B cell (primary cell): Measurements from ENCODE around the gene DRAXIN. TPM values are rescaled to one million over a fixed set of nuclear protein-coding genes. Genes with fewer than 3 reads are reported as not detected.

Experiments used
- ATAC-seq: fragments of 200-7000 bp; cut with Tn5 transposase; one replicate; pipeline ENCODE4 v1.10.0; 2021; ENCODE audit warnings: low read depth, mild to moderate bottlenecking, moderate number of reproducible peaks, moderate library complexity
- CTCF ChIA-PET: fragments of 350-600 bp; sonication (Branson Sonifier 250); formaldehyde crosslinking; loops from one replicate; lab custom pipeline; 2021; ENCODE audit warnings: antibody characterized with exemption, inconsistent platforms; lab: Charles Lee
- POLR2A ChIA-PET: fragments of 350-600 bp; sonication (Branson Sonifier 250); formaldehyde crosslinking; loops from one replicate; lab custom pipeline; 2021; ENCODE audit warnings: antibody characterized with exemption; lab: Charles Lee
- DNase-seq: peaks from one replicate; pipeline ENCODE4 v3.0.0; 2013
- H2AFZ ChIP-seq: 2 replicates; pipeline ENCODE4 v1.6.1; 2012; ENCODE audit warnings: mild to moderate bottlenecking, low read depth, low read length; ENCODE audit not compliant: insufficient read depth, poor library complexity, severe bottlenecking
- H3K27ac ChIP-seq, 2 donors: 1 replicate in 1 of 2; 2 replicates in 1 of 2; pipeline ENCODE4 v1.5.1; 2012 to 2013; ENCODE audit warnings: low read length in 2 of 2, mild to moderate bottlenecking in 2 of 2, moderate library complexity in 1 of 2
- H3K27me3 ChIP-seq, 4 experiments: fragments of 200-600 bp in 1 of 4; sonication (generic) in 1 of 4; replicated peaks in 1 of 4; 1 replicate in 2 of 4; 2 replicates in 2 of 4; pipeline versions ENCODE4 v1.6.1 to v1.7.0; 2013 to 2016; ENCODE audit warnings: low read length in 3 of 4, mild to moderate bottlenecking in 2 of 4, mixed read lengths in 1 of 4, moderate library complexity in 1 of 4; ENCODE audit not compliant: insufficient read depth in 4 of 4, control insufficient read depth in 3 of 4; ENCODE audit errors: control extremely low read depth in 1 of 4
- H3K36me3 ChIP-seq, 2 experiments: replicated peaks in 1 of 2; 1 replicate in 1 of 2; 2 replicates in 1 of 2; pipeline versions ENCODE4 v1.6.1 to v1.7.1; 2013; ENCODE audit warnings: low read length in 1 of 2; ENCODE audit not compliant: insufficient read depth in 2 of 2, control insufficient read depth in 1 of 2; ENCODE audit errors: control extremely low read depth in 1 of 2, extremely low read depth in 1 of 2
- H3K4me1 ChIP-seq, 2 donors: fragments of 200-600 bp in 1 of 2; sonication (generic) in 1 of 2; 1 replicate in 1 of 2; 2 replicates in 1 of 2; pipeline versions ENCODE4 v1.5.1 to v1.6.1; 2013 to 2017; ENCODE audit warnings: low read length in 2 of 2; ENCODE audit not compliant: control insufficient read depth in 2 of 2, insufficient read depth in 2 of 2
- H3K4me2 ChIP-seq: replicated peaks from 2 replicates; pipeline ENCODE3; 2012; ENCODE audit warnings: mild to moderate bottlenecking, low read depth, low read length; ENCODE audit not compliant: poor library complexity, severe bottlenecking
- H3K4me3 ChIP-seq, 5 experiments: fragments of 200-600 bp in 1 of 5; sonication (generic) in 1 of 5; 1 replicate in 3 of 5; 2 replicates in 2 of 5; pipeline versions ENCODE4 v1.5.1 to v1.7.0; 2011 to 2016; ENCODE audit warnings: low read length in 4 of 5, mild to moderate bottlenecking in 4 of 5, low read depth in 2 of 5, control low read depth in 1 of 5, moderate library complexity in 1 of 5; ENCODE audit not compliant: insufficient read depth in 1 of 5; ENCODE audit errors: control extremely low read depth in 1 of 5, extremely low read depth in 1 of 5
- H3K79me2 ChIP-seq: fragments of 200-600 bp; sonication (generic); one replicate; pipeline ENCODE4 v1.6.0; 2016; ENCODE audit warnings: low read length; ENCODE audit not compliant: control insufficient read depth, insufficient read depth
- H3K9ac ChIP-seq: fragments of 200-600 bp; sonication (generic); 2 replicates; pipeline ENCODE4 v1.6.1; 2017; ENCODE audit warnings: mild to moderate bottlenecking, low read length, moderate library complexity
- H3K9me3 ChIP-seq, 3 donors: one replicate each; pipeline versions ENCODE4 v1.6.1 to v1.7.1; 2013; ENCODE audit warnings: low read length in 2 of 3; ENCODE audit not compliant: control insufficient read depth in 2 of 3, insufficient read depth in 1 of 3; ENCODE audit errors: control extremely low read depth in 1 of 3
- H4K20me1 ChIP-seq: 2 replicates; pipeline ENCODE4 v1.6.0; 2012; ENCODE audit warnings: mild to moderate bottlenecking, low read length; ENCODE audit not compliant: insufficient read depth, control insufficient read depth, poor library complexity, severe bottlenecking
- H3K27ac Mint-ChIP-seq: one replicate; pipeline ENCODE4 v1.8.0; 2021; ENCODE audit warnings: mixed read lengths
- H3K27me3 Mint-ChIP-seq: one replicate; pipeline ENCODE4 v1.8.0; 2021; ENCODE audit warnings: mixed read lengths
- H3K4me1 Mint-ChIP-seq: one replicate; pipeline ENCODE4 v1.8.0; 2021; ENCODE audit warnings: mixed read lengths
- H3K4me3 Mint-ChIP-seq: one replicate; pipeline ENCODE4 v1.8.0; 2021; ENCODE audit warnings: mixed read lengths
- H3K9me3 Mint-ChIP-seq: one replicate; pipeline ENCODE4 v1.8.0; 2022; ENCODE audit warnings: mixed read lengths; ENCODE audit not compliant: insufficient read depth
- CTCF ChIP-seq: fragments of 200-600 bp; IDR thresholded peaks from one replicate; pipeline ENCODE4 v1.8.0; 2022; ENCODE audit warnings: antibody characterized with exemption, mild to moderate bottlenecking
- EZH2 ChIP-seq: IDR thresholded peaks from 2 replicates; pipeline ENCODE4 v1.6.1; 2012; ENCODE audit warnings: borderline replicate concordance, low read depth, mild to moderate bottlenecking, moderate library complexity, low read length; ENCODE audit not compliant: insufficient read depth, poor library complexity, severe bottlenecking
- WGBS: methylation state at CpG from one replicate; pipeline ENCODE4 v1.1.5; 2013; ENCODE audit warnings: missing lambda C conversion rate; ENCODE audit not compliant: insufficient coverage; 5-methylcytosine and 5-hydroxymethylcytosine counted together
- intact Hi-C: fragments of 100-400 bp; cut with micrococcal nuclease; formaldehyde crosslinking; loops from one replicate; pipeline ENCODE4 v1.10.0; 2022
- polyA plus RNA-seq: library from polyadenylated mRNA; depleted of rRNA; stranded (reverse); fragments of >200 nt; gene quantifications from 2 replicates; pipeline ENCODE4 v1.2.3, GENCODE V29; 2012
- total RNA-seq, 2 donors: library from RNA; stranded (reverse); fragments of 120-200 nt in 1 of 2; gene quantifications; 1 replicate in 1 of 2; 2 replicates in 1 of 2; pipeline versions ENCODE4 v1.2.3 to v1.2.4, GENCODE V29; 2013 to 2022

DRAXIN gene
- total and polyA plus RNA-seq, 2 donors (not counting 1 experiment from before 2014, with no cell fraction given) = 0.21 to 0.30 TPM

DNA sequence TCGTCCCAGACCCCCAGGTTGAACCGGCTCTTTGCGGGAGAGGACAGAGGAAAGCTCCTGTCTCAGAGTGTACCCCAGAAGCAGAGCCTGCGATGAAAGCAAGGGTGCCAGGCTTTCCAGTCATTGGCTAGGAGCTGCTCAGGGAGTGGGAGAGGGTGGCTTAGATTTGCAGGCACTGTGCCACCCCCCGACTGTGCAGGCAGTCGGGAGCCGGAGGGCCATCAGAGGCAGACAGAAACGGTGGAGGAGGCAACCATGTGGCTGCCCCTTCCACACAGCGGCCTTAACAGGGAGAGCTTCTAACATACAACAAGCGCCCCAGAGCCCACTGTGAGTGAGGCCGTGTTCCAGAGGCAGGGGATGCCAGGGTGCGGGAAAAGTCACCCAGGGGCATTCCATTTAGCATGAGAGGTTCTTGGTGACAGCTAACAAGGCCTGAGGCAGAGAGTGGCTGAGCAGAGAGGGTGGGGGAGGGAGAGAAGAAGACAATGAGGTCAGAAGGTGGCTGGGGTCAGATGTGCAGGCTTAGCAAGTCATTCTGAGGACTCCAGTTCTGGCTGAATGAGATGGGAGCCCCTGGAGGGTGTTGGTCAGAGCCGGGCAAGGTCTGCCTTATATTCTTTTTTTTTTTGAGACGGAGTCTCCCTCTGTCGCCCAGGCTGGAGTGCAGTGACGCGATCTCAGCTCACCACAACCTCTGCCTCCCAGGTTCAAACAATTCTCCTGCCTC lies 61.0 kb downstream of the DRAXIN start:
- Histone ChIP-seq H4K20me1 (no peaks in the 10 kb centered on the region), H3K4me3 (no peak overlapping the region), H3K9ac (no peak overlapping the region), H3K4me2 (no peak overlapping the region), H3K27ac (no peak overlapping the region), H3K4me1 (peaks cover 0 to 4% of the 10 kb centered on the region in 2 donors), H3K36me3 (peaks cover 0 to 14% of the 10 kb centered on the region in 2 experiments), H3K79me2 (no peaks in the 10 kb centered on the region), H2AFZ (no peak overlapping the region), H3K9me3 (no peaks in the 10 kb centered on the region), H3K27me3 (no peaks in the 10 kb centered on the region)
- no peak for ATAC-seq
- TF ChIP-seq EZH2 (no peak), CTCF (no peak)
- ChIA-PET POLR2A (no interaction called here), CTCF (no interaction called here)
- H3K4me1 Mint-ChIP-seq = peaks cover 6% of the 10 kb centered on the region
- no peak overlapping the region for H3K4me3 Mint-ChIP-seq
- H3K27me3 Mint-ChIP-seq = peaks cover 4% of the 10 kb centered on the region
- intact Hi-C loops = no loop called here
- no peaks in the 10 kb centered on the region for H3K9me3 Mint-ChIP-seq
- WGBS = 88% methylated on average over 11 of the region's 17 CpGs
- no peak for DNase-seq
- no peak overlapping the region for H3K27ac Mint-ChIP-seq

- H3K79me2 ChIP-seq = no peaks in the 10 kb centered on the region
- H3K27me3 ChIP-seq = no peaks in the 10 kb centered on the region
- POLR2A ChIA-PET = no interaction called here
- H3K4me1 Mint-ChIP-seq = peaks cover 6% of the 10 kb centered on the region
- peaks cover 4% of the 10 kb centered on the region for H3K27me3 Mint-ChIP-seq
- no peaks in the 10 kb centered on the region for H3K9me3 Mint-ChIP-seq
- H3K27ac ChIP-seq = no peak overlapping the region
- no peaks in the 10 kb centered on the region for H3K9me3 ChIP-seq
- TF ChIP-seq CTCF (no peak), EZH2 (no peak)
- H3K9ac ChIP-seq = no peak overlapping the region
- DNase-seq = no peak
- no peak overlapping the region for H2AFZ ChIP-seq
- no peak for ATAC-seq
- no peak overlapping the region for H3K4me2 ChIP-seq
- CTCF ChIA-PET = interaction anchor here (1.1 kb wide), 1 partner anchor 716 kb away, joined by 3 read pairs; no protein-coding TSS in a partner anchor
- no peak overlapping the region for H3K27ac Mint-ChIP-seq
- no peak overlapping the region for H3K4me3 ChIP-seq
- intact Hi-C loops = no loop called here
- no peaks in the 10 kb centered on the region for H4K20me1 ChIP-seq
- 87% methylated on average over 5 of the region's 7 CpGs for WGBS
- peaks cover 0 to 4% of the 10 kb centered on the region in 2 donors for H3K4me1 ChIP-seq
- no peak overlapping the region for H3K4me3 Mint-ChIP-seq
- peaks cover 0 to 6% of the 10 kb centered on the region in 2 experiments for H3K36me3 ChIP-seq
These were observed 62.2 kb downstream of the DRAXIN start for GRCh38 chr1:11753555-11754208.
